ENCODE data around the gene HOXB8.

The HOXB8 gene

GRCh38 chr17:48615047-48615962 is at the start of gene HOXB8:
TSS of gene HOXB8 (minus strand) at chr17:48615292. CDS start at chr17:48614704, 588 bp downstream.
- TF ChIP-seq, protein P1, sequence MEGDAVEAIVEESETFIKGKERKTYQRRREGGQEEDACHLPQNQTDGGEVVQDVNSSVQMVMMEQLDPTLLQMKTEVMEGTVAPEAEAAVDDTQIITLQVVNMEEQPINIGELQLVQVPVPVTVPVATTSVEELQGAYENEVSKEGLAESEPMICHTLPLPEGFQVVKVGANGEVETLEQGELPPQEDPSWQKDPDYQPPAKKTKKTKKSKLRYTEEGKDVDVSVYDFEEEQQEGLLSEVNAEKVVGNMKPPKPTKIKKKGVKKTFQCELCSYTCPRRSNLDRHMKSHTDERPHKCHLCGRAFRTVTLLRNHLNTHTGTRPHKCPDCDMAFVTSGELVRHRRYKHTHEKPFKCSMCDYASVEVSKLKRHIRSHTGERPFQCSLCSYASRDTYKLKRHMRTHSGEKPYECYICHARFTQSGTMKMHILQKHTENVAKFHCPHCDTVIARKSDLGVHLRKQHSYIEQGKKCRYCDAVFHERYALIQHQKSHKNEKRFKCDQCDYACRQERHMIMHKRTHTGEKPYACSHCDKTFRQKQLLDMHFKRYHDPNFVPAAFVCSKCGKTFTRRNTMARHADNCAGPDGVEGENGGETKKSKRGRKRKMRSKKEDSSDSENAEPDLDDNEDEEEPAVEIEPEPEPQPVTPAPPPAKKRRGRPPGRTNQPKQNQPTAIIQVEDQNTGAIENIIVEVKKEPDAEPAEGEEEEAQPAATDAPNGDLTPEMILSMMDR (IDR thresholded peaks at IDR 0.05) = no peak

DNA sequence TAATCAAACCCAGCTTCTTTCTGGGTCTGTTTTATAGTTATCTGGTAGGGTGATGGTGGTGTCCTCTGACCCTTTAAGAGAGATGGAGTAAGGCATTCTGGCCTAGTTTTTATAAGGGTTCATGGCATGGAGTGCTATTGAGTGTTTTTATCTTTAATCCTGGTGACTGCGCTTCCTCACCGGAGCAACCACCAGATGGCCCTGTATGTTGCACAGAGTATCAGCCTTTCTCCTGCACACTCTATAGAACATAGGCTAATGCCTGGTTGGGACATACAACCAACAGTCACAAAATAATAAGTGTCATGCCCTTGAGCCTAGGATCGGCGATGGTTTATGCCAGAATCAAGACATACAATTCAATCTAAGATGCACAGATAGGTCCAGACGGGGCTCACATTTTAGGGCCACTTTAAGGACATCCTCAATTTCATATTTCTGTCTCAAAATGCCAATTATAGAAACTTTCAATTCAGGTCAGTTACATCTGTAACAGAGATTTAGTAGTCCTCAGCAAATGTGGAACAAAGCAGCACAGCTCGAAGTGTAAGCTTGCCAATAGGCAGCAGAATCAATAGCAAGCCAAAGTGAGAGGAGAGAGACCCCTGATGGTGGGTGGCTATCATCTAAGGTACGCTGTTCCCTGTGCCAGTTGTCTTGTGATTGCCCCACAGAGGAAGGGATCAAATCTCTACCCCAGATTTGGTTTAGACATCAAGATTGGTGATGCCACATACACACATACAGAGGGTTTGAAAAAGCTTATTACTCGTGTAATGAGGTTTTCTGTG is 48.2 kb upstream of the HOXB8 start:
- TF ChIP-seq, protein P1 (IDR thresholded peaks at IDR 0.05) = no peak

- TF ChIP-seq, protein P1 (IDR thresholded peaks at IDR 0.05) = no peak
Observed at GRCh38 chr17:48655913-48656312, 40.8 kb upstream of the HOXB8 start.

DNA sequence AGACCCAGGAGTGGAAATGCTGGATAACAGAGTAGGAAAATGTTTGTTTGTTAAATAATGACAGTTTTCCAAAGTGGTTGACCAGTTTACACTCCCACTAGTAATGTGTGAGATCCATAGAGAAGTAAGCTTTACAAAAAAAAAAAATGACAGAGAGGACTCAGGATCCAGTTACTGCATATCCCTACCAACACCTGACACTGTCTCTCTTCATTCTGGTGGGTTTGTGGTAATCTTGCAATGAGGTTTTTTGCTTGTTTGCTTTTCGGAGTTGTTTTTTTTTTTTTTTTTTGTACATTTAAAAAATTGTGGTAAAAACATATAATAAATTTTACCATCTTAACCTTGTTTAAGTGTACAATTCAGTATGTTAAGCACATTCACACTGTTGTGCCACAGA is 34.6 kb upstream of the HOXB8 start:
- TF ChIP-seq, protein P1 (IDR thresholded peaks at IDR 0.05) = no peak

DNA sequence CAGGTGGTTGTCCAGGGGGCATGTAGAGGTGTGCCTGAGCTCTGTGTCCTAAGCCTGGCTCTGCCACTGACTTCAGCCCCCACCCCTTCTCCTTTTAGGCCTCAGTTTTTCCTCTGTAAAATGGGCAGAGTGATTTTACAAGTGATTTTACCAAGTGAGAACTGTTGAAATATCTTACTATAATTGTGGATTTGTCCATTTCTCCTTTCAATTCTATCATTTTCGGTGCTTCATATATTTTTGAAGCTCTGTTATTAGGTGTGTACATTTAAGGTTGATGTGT is 32.8 kb upstream of the HOXB8 start:
- TF ChIP-seq, protein P1 (IDR thresholded peaks at IDR 0.05) = no peak

DNA sequence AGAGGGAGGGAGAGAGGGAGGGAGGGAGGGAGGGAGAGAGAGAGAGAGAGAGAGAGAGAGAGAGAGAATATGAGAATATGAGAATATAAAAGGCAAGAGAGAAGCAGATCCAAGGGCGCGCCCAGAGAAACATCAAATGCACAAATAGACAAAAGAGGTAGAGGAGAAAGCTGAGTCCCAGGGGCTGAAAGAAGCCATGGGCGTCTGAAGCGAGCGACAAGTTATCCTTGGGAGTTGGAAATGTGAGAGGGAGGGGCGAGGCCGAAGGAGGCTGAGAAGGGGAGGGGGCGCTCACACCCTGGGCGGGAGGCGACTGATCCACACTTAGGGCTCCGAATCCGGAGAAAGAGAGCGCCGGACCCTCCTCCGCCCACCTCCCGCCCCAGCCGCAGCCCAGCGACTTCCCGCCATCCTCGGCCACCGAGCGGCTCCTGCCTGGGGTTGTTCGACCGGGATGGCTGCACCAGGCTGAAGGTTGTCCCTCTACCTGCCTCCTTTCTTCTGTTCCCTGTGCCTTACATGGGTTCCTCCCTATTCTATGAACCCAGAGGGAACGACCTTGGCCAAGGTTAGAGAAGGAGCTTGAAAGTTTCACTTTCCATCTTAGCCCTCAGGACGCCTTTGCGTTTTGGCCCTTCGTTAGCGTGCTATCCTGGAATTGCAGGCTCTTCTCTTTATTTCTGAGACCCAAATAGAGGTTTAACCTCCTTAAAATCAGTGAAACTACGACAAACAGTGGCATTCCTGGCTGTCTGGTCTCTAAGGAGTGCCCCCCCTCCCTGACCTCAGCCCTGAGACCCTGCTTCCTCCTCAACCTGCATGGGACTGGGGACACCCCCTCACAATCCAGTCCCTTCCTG is 32.2 kb upstream of the HOXB8 start:
- TF ChIP-seq, protein P1 (IDR thresholded peaks at IDR 0.05) = no peak

Measured in LNCAP (cell line).